Measurements from ENCODE around the gene KDM4C. TPM values are rescaled to one million over a fixed set of nuclear protein-coding genes. Genes with fewer than 3 reads are reported as not detected.

Gene KDM4C
- total RNA-seq, 1 experiment from 2014 or later, result 11.5 TPM

DNA sequence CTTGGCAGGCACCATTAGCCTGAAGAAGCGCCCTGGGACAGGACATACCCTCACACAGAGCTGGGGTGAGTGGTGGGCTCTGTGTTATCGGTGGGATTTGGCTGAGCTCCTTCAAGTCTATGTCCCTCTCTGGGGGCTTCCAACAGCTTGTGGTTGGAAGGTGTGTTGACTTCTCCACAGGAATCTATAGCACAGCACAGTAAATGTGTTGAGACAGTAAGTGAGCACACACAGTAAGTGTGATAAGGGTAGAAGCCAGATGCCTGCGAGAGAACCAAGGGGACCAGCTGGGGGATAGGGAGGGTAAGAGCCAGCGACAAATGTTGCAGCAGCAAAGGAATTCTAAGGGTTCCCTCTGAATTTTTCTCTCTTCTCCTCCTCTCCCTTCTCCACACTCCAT lies 448.0 kb downstream of the KDM4C start:
- no peak for DNase-seq (ENCODE audit: low read depth)

DNA sequence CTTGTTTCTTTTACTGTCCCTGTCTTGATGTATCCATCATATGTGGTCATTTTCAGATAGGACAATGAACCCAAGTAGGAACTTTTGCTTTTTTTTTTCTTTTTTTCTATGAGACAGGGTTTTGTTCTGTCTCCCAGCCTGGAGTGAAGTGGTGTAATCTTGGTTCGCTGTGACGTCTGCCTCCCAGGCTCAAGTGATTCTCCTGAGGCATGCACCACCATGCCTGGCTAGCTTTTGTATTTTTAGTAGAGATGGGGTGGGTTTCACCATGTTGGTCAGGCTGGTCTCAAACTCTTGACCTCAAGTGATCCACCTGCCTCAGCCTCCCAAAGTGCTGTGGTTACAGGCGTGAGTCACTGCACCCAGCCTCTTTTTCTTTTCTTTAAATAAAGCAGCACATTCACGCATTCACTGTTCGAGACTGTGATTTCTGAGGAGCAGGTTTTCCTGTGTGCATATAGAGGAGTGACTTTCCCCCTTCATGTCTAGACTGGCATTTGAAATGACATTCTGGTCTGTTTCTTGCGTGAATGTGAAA lies 448.5 kb downstream of the KDM4C start:
- peak; percentile 15 for DNase-seq (ENCODE audit: low read depth)

DNA sequence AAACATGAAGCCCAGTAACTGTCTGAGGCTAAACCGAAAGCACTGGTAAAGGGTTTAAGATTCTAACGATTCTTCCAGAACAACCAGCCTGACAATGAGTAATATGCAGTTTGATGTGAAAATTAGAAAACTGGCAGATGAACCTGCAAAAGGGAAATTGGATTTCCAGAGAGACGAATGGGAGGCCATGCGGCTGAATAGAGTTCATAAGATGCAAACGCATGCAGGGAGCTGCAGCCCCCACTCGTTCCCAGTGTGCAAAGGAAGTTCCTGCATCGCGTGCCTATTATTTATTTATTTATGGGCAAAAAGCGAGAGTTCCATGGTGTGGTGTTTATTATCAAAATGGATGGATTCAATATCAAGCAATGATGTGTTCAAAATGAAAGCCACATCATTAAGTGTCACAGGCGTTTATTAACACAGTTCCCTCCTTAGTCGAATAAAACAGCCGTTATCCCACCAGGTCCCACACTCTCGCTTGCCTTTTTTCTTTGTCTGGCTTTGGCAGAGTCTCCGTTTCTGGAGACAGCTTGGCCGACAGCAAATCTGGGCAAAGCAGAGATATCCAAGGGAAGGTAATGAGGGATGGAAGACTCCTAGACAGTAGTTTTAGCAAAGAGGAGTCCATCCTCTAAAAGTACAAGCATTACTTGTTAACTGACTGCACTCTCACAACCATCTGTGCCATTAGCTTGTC lies 451.4 kb downstream of the KDM4C start:
- no peak for DNase-seq (ENCODE audit: low read depth)

DNA sequence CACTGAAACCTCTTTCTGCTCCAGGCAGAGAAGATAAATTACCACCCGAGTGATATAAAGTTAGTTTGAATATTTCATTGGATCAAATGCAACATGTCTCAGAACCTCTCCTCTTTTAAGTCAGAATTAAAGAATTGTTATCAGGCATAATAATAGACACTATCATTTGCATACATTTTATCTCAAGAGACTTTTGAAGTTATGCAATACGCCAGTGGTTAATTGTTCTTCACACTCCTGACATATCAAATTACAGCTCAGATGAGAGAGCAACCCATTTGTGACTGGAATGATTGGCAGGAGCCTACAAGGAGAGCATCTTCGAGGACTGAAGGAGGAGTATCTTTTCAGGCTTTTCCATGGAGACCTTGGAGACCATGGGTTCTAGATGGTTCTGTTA lies 452.2 kb downstream of the KDM4C start:
- no peak for DNase-seq (ENCODE audit: low read depth)

DNA sequence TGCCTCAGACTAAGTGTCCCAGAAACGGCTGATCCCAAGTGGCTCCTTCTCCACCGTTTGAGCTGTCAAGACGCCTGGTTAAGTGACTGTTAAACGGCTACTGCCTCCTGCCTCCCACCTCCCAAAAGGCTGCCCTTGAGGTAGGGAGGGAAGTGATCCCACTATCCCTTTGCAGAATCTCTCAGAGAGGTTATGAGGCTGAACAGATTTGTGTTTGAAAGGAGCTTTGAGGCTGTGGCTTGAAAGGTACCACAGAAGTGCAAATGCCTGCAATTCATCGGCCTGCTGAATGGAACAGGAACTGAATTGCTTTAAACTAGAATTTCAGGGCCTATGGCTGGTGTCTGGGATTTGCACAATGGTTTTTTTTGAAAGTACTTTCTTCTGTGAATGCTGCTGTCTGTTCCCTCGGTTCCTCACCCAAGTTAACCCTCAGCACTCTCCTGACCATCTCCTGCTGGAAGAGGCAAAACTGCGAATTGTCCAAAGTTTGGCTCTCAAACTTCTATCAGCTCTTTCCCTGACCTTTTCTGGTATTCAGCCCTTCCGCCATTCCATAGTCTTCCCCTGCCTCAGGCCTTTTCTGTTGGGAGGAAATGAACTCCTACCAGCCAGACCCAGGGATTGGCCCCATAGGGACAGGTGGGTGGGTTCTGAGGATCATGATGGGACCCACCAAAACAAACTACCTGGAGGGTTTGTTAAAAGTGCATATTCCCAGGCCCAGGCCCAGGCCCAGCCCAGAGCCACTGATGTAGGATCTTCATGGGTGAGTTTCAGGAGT lies 453.3 kb downstream of the KDM4C start:
- no peak for DNase-seq (ENCODE audit: low read depth)

DNA sequence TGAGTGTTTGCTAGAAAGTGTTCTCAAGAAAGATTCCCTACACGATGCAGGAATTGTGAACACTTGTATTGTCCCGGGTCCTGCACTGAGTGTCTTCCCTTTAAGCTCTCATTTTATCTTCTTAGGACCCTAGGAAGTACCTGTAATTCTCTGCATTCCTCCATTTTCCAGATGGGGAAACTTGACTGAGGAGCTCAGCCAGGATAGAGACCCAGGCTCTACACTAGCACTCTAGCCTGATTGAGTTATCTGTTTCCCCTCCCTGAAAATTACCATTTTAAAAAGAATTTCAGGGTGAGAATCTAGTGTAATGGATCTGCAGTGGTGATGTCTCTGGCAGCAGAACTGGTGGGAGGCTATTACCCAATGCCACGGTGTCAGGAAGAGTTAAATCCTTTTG lies 453.9 kb downstream of the KDM4C start:
- DNase-seq (ENCODE audit: low read depth), result no peak

DNA sequence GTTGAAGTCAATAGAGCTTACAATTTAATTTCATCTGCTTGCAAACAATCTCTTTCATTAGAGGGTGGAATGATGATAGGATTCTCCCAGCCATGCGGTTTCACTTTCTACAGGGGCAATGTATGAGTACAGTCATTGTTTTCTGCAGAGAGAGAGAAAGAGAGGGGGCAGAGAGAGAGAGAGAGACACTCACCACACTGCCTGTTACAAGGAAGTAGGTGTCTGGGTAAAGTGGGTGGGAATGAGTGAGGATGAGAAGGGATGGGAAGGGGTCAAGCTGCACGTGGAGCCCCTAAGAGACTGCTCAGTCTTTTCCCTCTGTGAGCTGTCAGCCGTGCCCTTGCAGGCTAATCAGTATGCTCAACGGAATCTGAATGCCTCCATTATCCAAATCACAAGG lies 454.3 kb downstream of the KDM4C start:
- peak; percentile 35 for DNase-seq (ENCODE audit: low read depth)

DNA sequence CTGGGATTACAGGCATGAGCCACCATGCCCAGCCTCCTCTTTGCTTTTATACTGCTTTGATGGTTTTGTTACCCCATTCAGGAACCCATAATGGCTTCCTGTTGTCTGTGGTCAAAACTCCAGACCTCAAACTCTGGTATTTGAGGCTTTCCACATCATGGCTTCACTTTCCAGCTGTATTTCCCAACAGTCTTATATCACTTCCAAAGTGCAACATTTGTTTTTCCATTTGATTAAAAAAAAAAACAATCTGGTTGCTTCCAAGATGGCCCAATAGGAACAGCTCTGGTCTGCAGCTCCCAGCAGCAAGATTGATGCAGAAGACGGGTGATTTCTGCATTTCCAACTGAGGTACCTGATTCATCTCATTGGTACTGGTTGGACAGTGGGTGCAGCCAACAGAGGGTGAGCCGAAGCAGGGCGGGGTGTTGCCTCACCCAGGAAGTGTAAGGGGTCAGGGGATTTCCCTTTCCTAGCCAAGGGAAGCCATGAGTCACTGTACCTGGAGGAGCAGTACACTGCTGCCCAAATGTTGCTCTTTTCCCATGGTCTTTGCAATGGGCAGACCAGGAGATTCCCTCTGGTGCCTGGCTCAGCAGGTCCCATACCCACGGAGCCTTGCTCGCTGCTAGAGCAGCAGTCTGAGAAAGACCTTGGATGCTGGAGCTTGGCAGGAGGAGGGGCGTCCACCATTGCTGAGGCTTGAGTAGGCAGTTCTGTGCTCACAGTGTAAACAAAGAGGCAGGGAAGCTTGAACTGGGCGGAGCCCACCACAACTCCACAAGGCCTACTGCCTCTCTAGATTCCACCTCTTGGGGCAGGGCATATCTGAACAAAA lies 458.4 kb downstream of the KDM4C start:
- DNase-seq (ENCODE audit: low read depth), result peak; percentile 72

DNA sequence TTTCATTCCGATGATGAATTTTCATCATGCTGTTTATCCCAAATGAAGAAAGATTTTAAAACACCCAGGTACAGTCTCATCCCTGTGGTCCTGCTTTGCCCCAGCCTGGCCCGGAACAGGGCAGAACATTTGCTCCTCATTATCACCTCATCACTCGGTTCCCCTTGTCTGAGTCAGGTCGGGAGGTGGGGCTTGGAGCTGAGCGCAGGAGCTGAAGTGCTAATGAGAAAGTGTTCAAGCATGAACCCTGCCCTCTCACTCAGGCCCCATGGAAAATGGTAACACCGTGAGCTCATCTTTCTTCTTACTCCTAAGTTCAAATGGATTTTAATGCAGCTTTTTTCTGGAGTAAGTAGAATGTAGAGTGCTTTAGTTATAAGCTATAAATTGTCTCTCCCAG lies 466.2 kb downstream of the KDM4C start:
- DNase-seq (ENCODE audit: low read depth), result no peak

Small RNA genes within 50 kb of the gene (small RNA-seq; reads per million reads assigned to genes)
- gene SNRPEP2, result not detected

Other genes with a start within 250 kb of the KDM4C start
- gene GLDC, start 112.2 kb upstream of the KDM4C start, total RNA-seq (2014; rRNA removed; shearing (Covaris generic)), result 5.3 and 5.5 TPM in 2 replicates